Measurements from ENCODE around the gene DES. TPM values are rescaled to one million over a fixed set of nuclear protein-coding genes. Genes with fewer than 3 reads are reported as not detected.

The DES gene
- total RNA-seq, 1 experiment from 2014 or later, result not detected

DNA sequence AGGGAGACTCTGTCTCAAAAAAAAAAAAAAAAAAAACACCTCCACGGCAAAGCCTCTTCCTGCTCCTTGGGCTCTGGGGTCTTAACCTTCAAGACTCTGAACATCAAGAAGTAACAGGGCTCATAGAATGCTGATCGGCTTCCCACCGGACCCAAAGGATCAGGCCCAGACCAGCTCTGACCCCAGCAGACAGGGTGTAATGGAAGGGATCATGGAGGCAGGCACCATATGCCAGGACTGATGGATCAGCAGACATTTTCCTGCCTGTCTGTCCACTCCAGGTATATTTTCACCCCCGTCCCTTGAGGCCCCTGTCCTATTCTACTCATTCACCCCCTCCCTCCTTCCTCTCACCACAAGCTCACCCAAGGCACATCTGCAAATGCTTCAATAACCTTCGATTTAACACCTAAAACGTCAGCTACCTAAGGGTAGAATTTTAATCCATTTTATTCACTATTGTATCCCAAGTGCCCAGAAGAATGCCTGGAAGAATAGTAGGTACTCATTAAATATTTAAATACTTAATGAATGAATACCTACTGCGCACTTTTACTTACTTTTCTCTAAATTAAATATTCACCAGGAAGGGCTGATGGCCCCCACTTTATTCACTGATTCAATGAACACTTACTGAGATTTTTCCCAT, 11.9 kb downstream of the DES start:
- CTCF ChIA-PET, result interaction anchor here (0.6 to 5.2 kb wide), 13 partner anchors 9 to 130 kb away, joined by 3 to 49 read pairs (median 4); partner anchors contain the start of gene DES
- POLR2A ChIA-PET, result interaction anchor here (0.7 to 1.1 kb wide), 2 partner anchors 100 to 1037 kb away, joined by 3 read pairs; no protein-coding TSS in a partner anchor
- Mint-ChIP-seq H3K4me3 (ENCODE audit: unreplicated experiment) (no peak overlapping the region), H3K36me3 (ENCODE audit: insufficient read depth, unreplicated experiment) (no peaks in the 10 kb centered on the region), H3K27me3 (ENCODE audit: insufficient read depth, unreplicated experiment) (peaks cover 14% of the 10 kb centered on the region), H3K4me1 (ENCODE audit: insufficient read depth, unreplicated experiment) (no peaks in the 10 kb centered on the region), H3K9me3 (ENCODE audit: unreplicated experiment) (no peaks in the 10 kb centered on the region), H3K27ac (ENCODE audit: low read depth, unreplicated experiment) (no peak overlapping the region)
- intact Hi-C loops (cut with micrococcal nuclease), result loop anchor here (2.0 kb wide), 2 partner anchors 29 to 69 kb away; partner anchors contain the start of gene GMPPA
- no TSS peak for BruUV-seq (replicated peaks)
- DNase-seq (ENCODE audit: unreplicated experiment), result no peak
- TF ChIP-seq, protein P1, sequence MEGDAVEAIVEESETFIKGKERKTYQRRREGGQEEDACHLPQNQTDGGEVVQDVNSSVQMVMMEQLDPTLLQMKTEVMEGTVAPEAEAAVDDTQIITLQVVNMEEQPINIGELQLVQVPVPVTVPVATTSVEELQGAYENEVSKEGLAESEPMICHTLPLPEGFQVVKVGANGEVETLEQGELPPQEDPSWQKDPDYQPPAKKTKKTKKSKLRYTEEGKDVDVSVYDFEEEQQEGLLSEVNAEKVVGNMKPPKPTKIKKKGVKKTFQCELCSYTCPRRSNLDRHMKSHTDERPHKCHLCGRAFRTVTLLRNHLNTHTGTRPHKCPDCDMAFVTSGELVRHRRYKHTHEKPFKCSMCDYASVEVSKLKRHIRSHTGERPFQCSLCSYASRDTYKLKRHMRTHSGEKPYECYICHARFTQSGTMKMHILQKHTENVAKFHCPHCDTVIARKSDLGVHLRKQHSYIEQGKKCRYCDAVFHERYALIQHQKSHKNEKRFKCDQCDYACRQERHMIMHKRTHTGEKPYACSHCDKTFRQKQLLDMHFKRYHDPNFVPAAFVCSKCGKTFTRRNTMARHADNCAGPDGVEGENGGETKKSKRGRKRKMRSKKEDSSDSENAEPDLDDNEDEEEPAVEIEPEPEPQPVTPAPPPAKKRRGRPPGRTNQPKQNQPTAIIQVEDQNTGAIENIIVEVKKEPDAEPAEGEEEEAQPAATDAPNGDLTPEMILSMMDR (IDR thresholded peaks at IDR 0.05; ENCODE audit: unreplicated experiment), result no peak

DNA sequence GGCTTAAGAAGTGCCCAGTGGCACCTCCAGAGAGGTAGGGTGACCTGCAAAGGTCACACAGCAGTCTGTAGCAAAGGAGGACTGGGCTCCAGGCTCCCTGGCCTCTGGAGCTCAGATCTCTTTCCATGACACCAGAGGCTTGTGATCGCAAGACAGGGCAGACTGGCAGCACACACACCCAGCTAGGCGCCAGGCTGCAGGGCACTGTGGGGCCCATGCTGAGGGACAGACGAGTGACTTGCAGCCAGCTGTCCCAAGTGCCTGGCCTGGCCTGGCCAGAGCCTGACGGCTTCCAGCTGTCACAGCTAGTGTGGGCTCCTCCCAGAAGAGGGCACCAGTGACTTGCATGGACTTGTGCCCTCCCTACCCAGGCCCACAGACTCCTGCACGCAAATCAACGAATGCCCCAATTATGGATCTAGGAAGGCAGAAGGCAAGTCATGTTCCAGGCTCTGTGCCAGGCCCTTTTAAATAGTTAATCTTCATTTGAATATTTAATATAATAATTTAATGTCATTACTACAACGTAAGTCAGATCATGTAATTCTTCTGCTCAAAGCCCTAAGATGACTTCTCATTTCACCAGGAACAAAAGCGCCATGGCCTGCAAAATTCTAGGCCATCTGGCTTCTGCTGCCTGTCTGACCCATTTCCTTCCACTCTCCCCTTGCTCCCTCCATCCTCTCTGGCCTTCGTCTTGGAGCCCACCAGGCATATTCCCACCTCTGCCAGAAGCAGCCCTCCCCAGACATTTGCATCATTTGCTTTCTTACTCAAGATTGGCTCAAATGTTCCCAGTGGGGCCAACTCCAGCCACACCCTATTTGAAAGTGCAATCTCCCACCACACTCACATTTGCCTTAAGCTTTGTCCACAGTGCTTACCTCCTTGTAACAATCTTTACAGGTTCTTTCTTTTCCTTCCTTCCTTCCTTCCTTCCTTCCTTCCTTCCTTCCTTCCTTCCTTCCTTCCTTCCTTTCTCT, 12.7 kb downstream of the DES start:
- no TSS peak for BruUV-seq (replicated peaks)
- TF ChIP-seq, protein P1 (IDR thresholded peaks at IDR 0.05; ENCODE audit: unreplicated experiment), result peak; percentile 27
- Mint-ChIP-seq H3K4me3 (ENCODE audit: unreplicated experiment) (no peak overlapping the region), H3K4me1 (ENCODE audit: insufficient read depth, unreplicated experiment) (no peaks in the 10 kb centered on the region), H3K27me3 (ENCODE audit: insufficient read depth, unreplicated experiment) (peaks cover 5% of the 10 kb centered on the region), H3K9me3 (ENCODE audit: unreplicated experiment) (no peaks in the 10 kb centered on the region), H3K27ac (ENCODE audit: low read depth, unreplicated experiment) (no peak overlapping the region), H3K36me3 (ENCODE audit: insufficient read depth, unreplicated experiment) (no peaks in the 10 kb centered on the region)
- intact Hi-C loops (cut with micrococcal nuclease), result loop anchor here (2.0 kb wide), 2 partner anchors 28 to 68 kb away; partner anchors contain the start of gene GMPPA
- CTCF ChIA-PET, result interaction anchor here (0.6 to 5.2 kb wide), 14 partner anchors 9 to 130 kb away, joined by 3 to 49 read pairs (median 3); partner anchors contain the start of gene DES
- POLR2A ChIA-PET, result interaction anchor here (0.7 to 1.1 kb wide), 3 partner anchors 63 to 1038 kb away, joined by 3 read pairs; no protein-coding TSS in a partner anchor
- peak; percentile 60 for DNase-seq (ENCODE audit: unreplicated experiment)

DNA sequence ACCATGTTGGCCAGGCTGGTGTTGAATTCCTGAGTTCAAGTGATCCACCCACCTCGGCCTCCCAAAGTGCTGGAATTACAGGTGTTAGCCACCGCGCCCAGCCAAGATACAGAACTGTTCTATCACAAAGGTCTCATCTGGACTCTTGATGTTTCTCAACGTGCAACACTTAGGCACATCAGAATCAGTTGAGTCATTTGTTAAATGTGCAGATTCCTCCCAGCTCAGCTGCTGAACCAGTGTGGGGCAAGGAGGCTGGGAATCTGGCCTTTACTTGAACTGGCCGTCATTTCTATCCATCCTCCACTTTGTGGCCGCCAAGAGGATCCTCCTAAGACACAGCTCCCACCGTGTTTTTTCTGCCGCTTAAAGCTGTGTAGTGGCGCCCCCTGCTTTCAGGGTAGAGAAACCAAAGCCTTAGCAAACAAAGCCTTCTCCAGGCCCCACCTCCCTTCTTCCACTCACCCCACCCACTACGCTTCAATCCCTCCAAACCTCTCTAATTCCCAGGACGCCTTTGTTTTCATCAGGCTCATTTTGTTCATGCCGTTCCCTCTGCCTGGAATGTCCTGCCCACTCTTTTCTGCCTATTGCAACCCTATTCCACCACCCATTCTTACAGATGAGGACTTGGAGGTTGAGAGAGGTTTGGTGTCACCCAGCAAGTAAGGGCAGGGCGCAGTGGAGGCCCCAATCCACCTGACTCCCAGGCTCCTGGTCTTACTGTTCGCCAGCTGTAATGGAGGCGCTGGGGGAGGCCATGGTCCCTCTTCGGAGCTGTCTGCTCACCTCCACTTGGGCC, 15.7 kb downstream of the DES start:
- no peaks in the 10 kb centered on the region for H3K9me3 Mint-ChIP-seq (ENCODE audit: unreplicated experiment)
- peak; percentile 27 for DNase-seq (ENCODE audit: unreplicated experiment)
- intact Hi-C loops (cut with micrococcal nuclease), result no loop called here
- ChIA-PET POLR2A (no interaction called here), CTCF (interaction anchor here (0.6 to 1.2 kb wide), 6 partner anchors 30 to 866 kb away, joined by 3 to 5 read pairs (median 3); no protein-coding TSS in a partner anchor)
- no TSS peak for BruUV-seq (replicated peaks)
- TF ChIP-seq, protein P1 (IDR thresholded peaks at IDR 0.05; ENCODE audit: unreplicated experiment), result peak; percentile 28
- H3K27me3 Mint-ChIP-seq (ENCODE audit: insufficient read depth, unreplicated experiment), result no peaks in the 10 kb centered on the region
- no peak overlapping the region for H3K27ac Mint-ChIP-seq (ENCODE audit: low read depth, unreplicated experiment)
- H3K4me3 Mint-ChIP-seq (ENCODE audit: unreplicated experiment), result no peak overlapping the region
- no peaks in the 10 kb centered on the region for H3K36me3 Mint-ChIP-seq (ENCODE audit: insufficient read depth, unreplicated experiment)
- no peaks in the 10 kb centered on the region for H3K4me1 Mint-ChIP-seq (ENCODE audit: insufficient read depth, unreplicated experiment)
